Tibial nerve (tissue), 4 donors: ENCODE measurements around the gene PSMD9.

Experiments
- CTCF ChIP-seq, 5 experiments: fragments of 200-600 bp in 3 of 5; fragments of 450-650 bp in 2 of 5; sonication (generic) in 3 of 5; IDR thresholded peaks; one replicate each; pipeline ENCODE4 v1.5.1; 2016 to 2019; ENCODE audit warnings: antibody characterized with exemption in 5 of 5, mild to moderate bottlenecking in 3 of 5, moderate library complexity in 2 of 5
- EP300 ChIP-seq, 2 donors: sonication (generic); formaldehyde crosslinking; IDR thresholded peaks; one replicate each; pipeline ENCODE4 v1.6.1; 2017; ENCODE audit warnings: antibody characterized with exemption in 2 of 2, mild to moderate bottlenecking in 1 of 2
- POLR2A ChIP-seq, 2 donors: fragments of 450-650 bp; IDR thresholded peaks; one replicate each; pipeline ENCODE4 v1.6.1; 2017; ENCODE audit warnings: antibody characterized with exemption in 2 of 2, mild to moderate bottlenecking in 2 of 2, moderate library complexity in 2 of 2

- TF ChIP-seq CTCF (IDR thresholded peaks at IDR 0.05) (no peak), POLR2A (IDR thresholded peaks at IDR 0.05) (no peak), EP300 (IDR thresholded peaks at IDR 0.05) (no peak)
Observed at GRCh38 chr12:121942145-121942718, 53.6 kb downstream of the PSMD9 start.
